IMR-90 (cell line): ENCODE measurements around the gene CCNL2. TPM values are rescaled to one million over a fixed set of nuclear protein-coding genes. Genes with fewer than 3 reads are reported as not detected.

Experiments used
- ATAC-seq: fragments of 200-7000 bp; cut with Tn5 transposase; 2 replicates; pipeline ENCODE4 v1.9.1; 2020; ENCODE audit warnings: low read depth, mild to moderate bottlenecking, moderate library complexity
- BruUV-seq: library from RNA; stranded (reverse); fragments of 400-500 nt; replicated peaks from 2 replicates; lab custom pipeline; 2021; lab: Mats Ljungman, UMichigan
- CTCF ChIA-PET: fragments of 300-600 bp; formaldehyde crosslinking; extraction: SDS; loops from one replicate; lab custom pipeline; 2021; ENCODE audit warnings: antibody characterized with exemption; lab: Yijun Ruan, JAX
- POLR2A ChIA-PET: fragments of 300-600 bp; sonication (Branson Sonifier 250); formaldehyde crosslinking; loops from one replicate; lab custom pipeline; 2022; ENCODE audit warnings: antibody characterized with exemption; ENCODE audit not compliant: unreplicated experiment; lab: Charles Lee
- DNase-seq: peaks from one replicate; pipeline ENCODE4 v3.0.0; 2013
- H2AFZ ChIP-seq: replicated peaks from 2 replicates; pipeline ENCODE3; 2013; ENCODE audit warnings: low read length, mild to moderate bottlenecking; ENCODE audit not compliant: poor library complexity
- H2AK5ac ChIP-seq: 2 replicates; pipeline ENCODE4 v1.6.1; 2013; ENCODE audit warnings: low read depth, low read length, inconsistent platforms
- H2AK9ac ChIP-seq: replicated peaks from 2 replicates; pipeline ENCODE3; 2013; ENCODE audit warnings: mild to moderate bottlenecking, low read depth, low read length, moderate library complexity; ENCODE audit not compliant: poor library complexity
- H2BK120ac ChIP-seq: 2 replicates; pipeline ENCODE4 v1.6.1; 2013; ENCODE audit warnings: low read depth, low read length, inconsistent platforms
- H2BK15ac ChIP-seq: 3 replicates; pipeline ENCODE4 v1.6.1; 2013; ENCODE audit warnings: low read depth, low read length, inconsistent platforms
- H2BK20ac ChIP-seq: 2 replicates; pipeline ENCODE4 v1.6.1; 2013; ENCODE audit warnings: low read depth, mild to moderate bottlenecking, inconsistent platforms, low read length, moderate library complexity
- H2BK5ac ChIP-seq: 2 replicates; pipeline ENCODE4 v1.6.1; 2013; ENCODE audit warnings: mild to moderate bottlenecking, low read depth, low read length, inconsistent platforms; ENCODE audit not compliant: poor library complexity, severe bottlenecking
- H3K14ac ChIP-seq: replicated peaks from 2 replicates; pipeline ENCODE4 v1.6.1; 2013; ENCODE audit warnings: low read depth, low read length, inconsistent platforms
- H3K18ac ChIP-seq: 2 replicates; pipeline ENCODE4 v1.6.1; 2013; ENCODE audit warnings: low read depth, low read length, control low read depth
- H3K23ac ChIP-seq: 2 replicates; pipeline ENCODE4 v1.6.1; 2013; ENCODE audit warnings: low read depth, low read length, inconsistent platforms
- H3K27ac ChIP-seq: 2 replicates; pipeline ENCODE4 v1.5.1; 2013; ENCODE audit warnings: mild to moderate bottlenecking, control low read depth, low read length; ENCODE audit not compliant: insufficient read depth
- H3K27me3 ChIP-seq: 2 replicates; pipeline ENCODE4 v1.6.1; 2013; ENCODE audit warnings: low read length; ENCODE audit not compliant: control insufficient read depth, insufficient read depth
- H3K36me3 ChIP-seq: 2 replicates; pipeline ENCODE4 v1.6.1; 2013; ENCODE audit warnings: low read length, mixed read lengths; ENCODE audit not compliant: control insufficient read depth, insufficient read depth
- H3K4ac ChIP-seq: 2 replicates; pipeline ENCODE4 v1.6.1; 2013; ENCODE audit warnings: low read depth, low read length, inconsistent platforms
- H3K4me1 ChIP-seq: 2 replicates; pipeline ENCODE4 v1.6.1; 2013; ENCODE audit warnings: low read length, mixed read lengths; ENCODE audit not compliant: control insufficient read depth, insufficient read depth
- H3K4me2 ChIP-seq: 2 replicates; pipeline ENCODE4 v1.6.1; 2013; ENCODE audit warnings: low read depth, mild to moderate bottlenecking, control low read depth, low read length, moderate library complexity
- H3K4me3 ChIP-seq: 2 replicates; pipeline ENCODE4 v1.5.1; 2013; ENCODE audit warnings: low read depth, mild to moderate bottlenecking, control low read depth, low read length, moderate library complexity; ENCODE audit not compliant: insufficient read depth
- H3K56ac ChIP-seq: 2 replicates; pipeline ENCODE4 v1.6.1; 2013; ENCODE audit warnings: low read length, inconsistent platforms; ENCODE audit not compliant: insufficient read depth; ENCODE audit errors: extremely low read depth
- H3K79me1 ChIP-seq, 2 experiments: 2 replicates each; pipeline ENCODE4 v1.6.1; 2013; ENCODE audit warnings: low read length in 2 of 2, inconsistent platforms in 1 of 2, low read depth in 1 of 2
- H3K9ac ChIP-seq: 2 replicates; pipeline ENCODE4 v1.6.1; 2013; ENCODE audit warnings: low read depth, low read length, control low read depth
- H3K9me1 ChIP-seq: 2 replicates; pipeline ENCODE4 v1.6.1; 2013; ENCODE audit warnings: low read length, inconsistent platforms; ENCODE audit not compliant: insufficient read depth
- H3K9me3 ChIP-seq: 2 replicates; pipeline ENCODE4 v1.6.1; 2013; ENCODE audit warnings: low read length; ENCODE audit not compliant: control insufficient read depth, insufficient read depth
- H4K20me1 ChIP-seq: 2 replicates; pipeline ENCODE4 v1.6.1; 2013; ENCODE audit warnings: low read length, inconsistent platforms; ENCODE audit not compliant: insufficient read depth
- H4K5ac ChIP-seq: 2 replicates; pipeline ENCODE4 v1.6.1; 2013; ENCODE audit warnings: mild to moderate bottlenecking, low read depth, low read length, control low read depth
- H4K8ac ChIP-seq, 2 experiments: 2 replicates each; pipeline ENCODE4 v1.6.1; 2013; ENCODE audit warnings: low read depth in 2 of 2, low read length in 2 of 2, control low read depth in 1 of 2, inconsistent platforms in 1 of 2
- H4K91ac ChIP-seq: 2 replicates; pipeline ENCODE4 v1.6.1; 2013; ENCODE audit warnings: low read depth, low read length, inconsistent platforms; ENCODE audit not compliant: insufficient read depth
- BHLHE40 ChIP-seq: fragments of 150-350 bp; IDR thresholded peaks from 2 replicates; pipeline ENCODE4 v1.6.1; 2016; ENCODE audit warnings: mild to moderate bottlenecking, low read depth, low read length
- CHD1 ChIP-seq: IDR thresholded peaks from 2 replicates; pipeline ENCODE4 v1.6.1; 2012; ENCODE audit warnings: low read depth, low read length, improper control_type of control experiment
- ELK1 ChIP-seq: fragments of 150-350 bp; IDR thresholded peaks from 2 replicates; pipeline ENCODE4 v1.6.1; 2016; ENCODE audit warnings: low read depth, mild to moderate bottlenecking, low read length, moderate library complexity, borderline replicate concordance
- FOS ChIP-seq: fragments of 150-350 bp; IDR thresholded peaks from 2 replicates; pipeline ENCODE4 v1.6.1; 2016; ENCODE audit warnings: low read depth, low read length
- MAFK ChIP-seq: IDR thresholded peaks from 2 replicates; pipeline ENCODE4 v1.6.1; 2012; ENCODE audit warnings: low read depth, low read length, improper control_type of control experiment
- MAZ ChIP-seq: IDR thresholded peaks from 2 replicates; pipeline ENCODE4 v1.6.1; 2012; ENCODE audit warnings: low read depth, mild to moderate bottlenecking, low read length, improper control_type of control experiment, moderate library complexity, borderline replicate concordance
- MXI1 ChIP-seq: IDR thresholded peaks from 2 replicates; pipeline ENCODE4 v1.6.1; 2012; ENCODE audit warnings: low read depth, mild to moderate bottlenecking, low read length, moderate library complexity, borderline replicate concordance
- NFE2L2 ChIP-seq: fragments of 150-350 bp; IDR thresholded peaks from 2 replicates; pipeline ENCODE4 v1.6.1; 2016; ENCODE audit warnings: low read depth, mild to moderate bottlenecking, low read length
- POLR2A ChIP-seq: IDR thresholded peaks from 2 replicates; pipeline ENCODE4 v1.6.1; 2012; ENCODE audit warnings: mild to moderate bottlenecking, low read depth, low read length
- RAD21 ChIP-seq: IDR thresholded peaks from 2 replicates; pipeline ENCODE4 v1.6.1; 2012; ENCODE audit warnings: low read length, improper control_type of control experiment
- RCOR1 ChIP-seq: IDR thresholded peaks from 2 replicates; pipeline ENCODE4 v1.6.1; 2012; ENCODE audit warnings: mild to moderate bottlenecking, low read length, improper control_type of control experiment; ENCODE audit not compliant: insufficient replicate concordance
- RFX5 ChIP-seq: IDR thresholded peaks from 2 replicates; pipeline ENCODE4 v1.8.0; 2012; ENCODE audit warnings: low read depth, mild to moderate bottlenecking, low read length, moderate library complexity
- SMC3 ChIP-seq: fragments of 150-350 bp; IDR thresholded peaks from 2 replicates; pipeline ENCODE4 v1.6.1; 2016; ENCODE audit warnings: low read depth, mild to moderate bottlenecking, antibody characterized with exemption, low read length, moderate library complexity
- USF2 ChIP-seq: fragments of 150-350 bp; IDR thresholded peaks from 2 replicates; pipeline ENCODE4 v1.6.1; 2017; ENCODE audit warnings: mild to moderate bottlenecking, antibody characterized with exemption, low read length, low read depth
- WGBS, 2 experiments: methylation state at CpG; one replicate each; pipeline versions ENCODE4 v1.1.5 to v1.1.7; 2013; ENCODE audit warnings: missing lambda C conversion rate in 2 of 2; ENCODE audit not compliant: insufficient read length in 1 of 2; ENCODE audit errors: extremely low coverage in 2 of 2; 5-methylcytosine and 5-hydroxymethylcytosine counted together
- dilution Hi-C: fragments of 300-500 bp; cut with HindIII; formaldehyde crosslinking; loops from one replicate; pipeline ENCODE4 v1.14.3; 2018; ENCODE audit warnings: low sequenced_read_pairs; ENCODE audit not compliant: unreplicated experiment
- in situ Hi-C: fragments of 300-500 bp; cut with MboI; formaldehyde crosslinking; loops from 3 replicates; pipeline ENCODE4 v1.14.3; 2019; ENCODE audit warnings: low sequenced_read_pairs, inconsistent platforms, mixed read lengths
- intact Hi-C: fragments of 100-400 bp; cut with micrococcal nuclease; formaldehyde crosslinking; loops from 2 replicates; pipeline ENCODE4 v1.10.0; 2022
- polyA plus RNA-seq, 3 experiments: library from polyadenylated mRNA; depleted of rRNA; stranded (reverse); fragments of >200 nt; gene quantifications; 2 replicates each; pipeline ENCODE4 v1.2.3, GENCODE V29; 2012; ENCODE audit warnings: low replicate concordance in 1 of 3
- total RNA-seq: library from RNA; depleted of rRNA; stranded (reverse); fragments of >200 nt; gene quantifications from 2 replicates; pipeline ENCODE4 v1.2.3, GENCODE V29; 2012
- TF ChIP-seq, protein P1 (sequence below): conservative IDR thresholded peaks from 2 replicates; pipeline ENCODE4 v1.5.1; 2012; ENCODE audit warnings: mild to moderate bottlenecking, low read depth, low read length, improper control_type of control experiment

The CCNL2 gene
- total and polyA plus RNA-seq, 2 of the 4 experiments (the other 2 are of a cell fraction), result 53.9 to 239 TPM

GRCh38 chr1:1438531-1439381, 39.6 kb upstream of the CCNL2 start:
- Histone ChIP-seq H3K9ac (no peak overlapping the region), H3K27me3 (no peaks in the 10 kb centered on the region; the same call in 1 of the 2 replicates), H3K4ac (no peak overlapping the region), H2BK5ac (no peak overlapping the region), H2BK15ac (no peak overlapping the region), H2BK20ac (no peak overlapping the region), H3K36me3 (no peaks in the 10 kb centered on the region), H3K14ac (no peak overlapping the region), H4K91ac (no peak overlapping the region), H3K4me3 (no peak overlapping the region), H3K23ac (no peak overlapping the region), H4K20me1 (no peaks in the 10 kb centered on the region), H4K5ac (no peak overlapping the region), H3K9me1 (0 out of 2 replicates have a peak, but pooled peaks cover 7% of the 10 kb centered on the region), H3K56ac (no peak overlapping the region), H2AK5ac (no peak overlapping the region), H4K8ac (no peak overlapping the region), H2BK120ac (no peak overlapping the region), H3K18ac (no peak overlapping the region), H3K27ac (no peak overlapping the region), H3K4me1 (peaks cover 7% of the 10 kb centered on the region; the same call in 1 of the 2 replicates), H3K79me1 (0 out of 4 replicates have a peak, but pooled peaks cover 0 to 3% of the 10 kb centered on the region in 2 experiments), H2AK9ac (no peak overlapping the region), H2AFZ (no peak overlapping the region), H3K4me2 (no peak overlapping the region), H3K9me3 (no peaks in the 10 kb centered on the region)
- WGBS, 2 experiments, result 93% methylated on average over 14 of the region's 45 CpGs; no CpG with 5 or more reads in 1 of the 2 experiments
- POLR2A ChIA-PET, result no interaction called here
- intact Hi-C loops, result no loop called here
- no TSS peak for BruUV-seq
- TF ChIP-seq ELK1 (no peak), NFE2L2 (no peak), POLR2A (no peak), USF2 (no peak), RCOR1 (no peak), RAD21 (no peak), RFX5 (no peak), FOS (no peak), CHD1 (no peak), MXI1 (no peak), BHLHE40 (no peak), MAFK (no peak), MAZ (no peak), SMC3 (no peak)
- TF ChIP-seq, protein P1, sequence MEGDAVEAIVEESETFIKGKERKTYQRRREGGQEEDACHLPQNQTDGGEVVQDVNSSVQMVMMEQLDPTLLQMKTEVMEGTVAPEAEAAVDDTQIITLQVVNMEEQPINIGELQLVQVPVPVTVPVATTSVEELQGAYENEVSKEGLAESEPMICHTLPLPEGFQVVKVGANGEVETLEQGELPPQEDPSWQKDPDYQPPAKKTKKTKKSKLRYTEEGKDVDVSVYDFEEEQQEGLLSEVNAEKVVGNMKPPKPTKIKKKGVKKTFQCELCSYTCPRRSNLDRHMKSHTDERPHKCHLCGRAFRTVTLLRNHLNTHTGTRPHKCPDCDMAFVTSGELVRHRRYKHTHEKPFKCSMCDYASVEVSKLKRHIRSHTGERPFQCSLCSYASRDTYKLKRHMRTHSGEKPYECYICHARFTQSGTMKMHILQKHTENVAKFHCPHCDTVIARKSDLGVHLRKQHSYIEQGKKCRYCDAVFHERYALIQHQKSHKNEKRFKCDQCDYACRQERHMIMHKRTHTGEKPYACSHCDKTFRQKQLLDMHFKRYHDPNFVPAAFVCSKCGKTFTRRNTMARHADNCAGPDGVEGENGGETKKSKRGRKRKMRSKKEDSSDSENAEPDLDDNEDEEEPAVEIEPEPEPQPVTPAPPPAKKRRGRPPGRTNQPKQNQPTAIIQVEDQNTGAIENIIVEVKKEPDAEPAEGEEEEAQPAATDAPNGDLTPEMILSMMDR, result no peak
- ATAC-seq (no peak), DNase-seq (no peak)
- dilution Hi-C loops, result no loop called here
- in situ Hi-C loops, result no loop called here
- CTCF ChIA-PET, result no interaction called here
